Left lobe of liver (tissue), 2 donors: Measurements from ENCODE around the gene ZNF891. TPM values are rescaled to one million over a fixed set of nuclear protein-coding genes. Genes with fewer than 3 reads are reported as not detected.

ENCODE experiments used
- ATAC-seq: fragments of 200-7000 bp; cut with Tn5 transposase; one replicate; pipeline ENCODE4 v1.9.1; 2020; ENCODE audit warnings: mild to moderate bottlenecking, moderate library complexity
- DNase-seq: peaks from one replicate; pipeline ENCODE4 v3.0.0-alpha.2; 2020; ENCODE audit warnings: low spot score
- total RNA-seq: library from RNA; stranded (reverse); gene quantifications from one replicate; pipeline ENCODE4 v1.2.1, GENCODE V29; 2021
- donor health status: DM: no; HTN: no; CAD: no; lungs with moderate emphysema.
- donor health status: DM: no; HTN: yes; CAD: no.

ZNF891 gene
- total RNA-seq, 1 donor from 2014 or later, result 0.78 TPM

DNA sequence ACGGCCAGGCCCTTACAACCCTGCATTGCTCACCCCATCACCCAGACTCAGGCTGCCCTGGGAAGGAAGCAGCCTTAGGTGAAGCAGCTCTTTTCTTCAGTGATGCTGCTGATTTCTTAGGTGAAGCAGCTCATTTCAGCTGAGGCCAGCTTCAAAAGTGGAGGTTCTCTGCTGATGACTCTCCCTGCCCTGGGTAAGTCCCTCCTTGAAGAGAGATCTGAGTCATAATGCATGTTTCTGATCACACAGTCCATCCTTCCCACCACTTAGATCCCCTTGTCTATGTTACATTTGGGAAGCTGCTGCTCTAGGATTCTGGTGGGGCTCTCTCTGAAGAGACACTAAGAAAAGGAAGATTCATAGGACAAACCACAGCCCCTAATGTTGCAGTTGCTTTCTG lies 66.5 kb downstream of the ZNF891 start:
- no peak for DNase-seq
- no peak for ATAC-seq

DNA sequence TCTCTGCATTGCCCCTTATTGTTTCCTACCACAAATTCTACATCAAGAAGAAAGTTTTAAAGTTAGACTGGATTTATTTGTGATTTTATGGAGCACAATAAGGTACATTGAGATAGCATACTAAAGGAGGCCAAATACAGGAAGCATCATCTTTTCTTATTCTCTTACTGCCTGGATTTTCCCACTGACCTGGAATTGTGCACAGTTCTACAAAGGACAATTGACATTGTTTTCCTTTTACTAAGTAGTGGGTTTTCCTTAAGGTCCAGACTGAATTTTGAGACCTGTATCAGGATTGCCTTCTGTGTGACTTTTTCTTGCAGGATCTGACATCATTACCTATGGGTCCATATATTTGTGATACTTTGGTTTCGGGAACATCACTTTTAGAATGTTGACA lies 68.1 kb downstream of the ZNF891 start:
- no peak for ATAC-seq
- DNase-seq, result no peak

DNA sequence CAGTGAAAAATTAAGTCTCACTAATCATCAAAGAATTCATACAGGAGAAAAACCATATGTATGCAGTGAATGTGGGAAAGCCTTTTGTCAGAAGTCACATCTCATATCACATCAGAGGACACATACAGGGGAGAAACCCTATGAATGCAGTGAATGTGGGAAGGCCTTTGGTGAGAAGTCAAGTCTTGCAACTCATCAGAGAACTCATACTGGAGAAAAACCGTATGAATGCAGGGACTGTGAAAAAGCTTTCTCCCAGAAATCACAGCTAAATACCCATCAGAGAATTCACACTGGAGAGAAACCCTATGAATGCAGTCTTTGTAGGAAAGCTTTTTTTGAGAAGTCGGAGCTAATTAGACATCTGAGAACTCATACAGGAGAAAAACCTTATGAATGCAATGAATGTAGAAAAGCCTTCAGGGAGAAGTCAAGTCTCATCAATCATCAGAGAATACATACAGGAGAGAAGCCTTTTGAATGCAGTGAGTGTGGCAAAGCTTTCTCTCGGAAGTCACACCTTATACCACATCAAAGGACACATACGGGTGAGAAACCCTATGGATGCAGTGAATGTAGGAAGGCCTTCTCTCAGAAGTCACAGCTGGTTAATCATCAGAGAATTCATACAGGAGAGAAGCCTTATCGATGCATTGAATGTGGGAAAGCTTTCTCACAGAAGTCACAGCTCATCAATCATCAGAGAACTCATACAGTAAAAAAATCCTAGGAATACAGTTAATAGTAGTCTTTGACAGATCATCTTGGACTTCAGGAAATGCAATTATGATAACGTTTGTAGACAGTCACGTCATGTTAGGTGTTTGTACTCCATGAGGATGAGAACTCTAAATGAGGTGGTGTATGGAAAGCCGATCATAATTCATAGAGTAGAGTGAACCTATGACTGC lies 71.6 kb downstream of the ZNF891 start:
- DNase-seq (no peak), ATAC-seq (no peak)

DNA sequence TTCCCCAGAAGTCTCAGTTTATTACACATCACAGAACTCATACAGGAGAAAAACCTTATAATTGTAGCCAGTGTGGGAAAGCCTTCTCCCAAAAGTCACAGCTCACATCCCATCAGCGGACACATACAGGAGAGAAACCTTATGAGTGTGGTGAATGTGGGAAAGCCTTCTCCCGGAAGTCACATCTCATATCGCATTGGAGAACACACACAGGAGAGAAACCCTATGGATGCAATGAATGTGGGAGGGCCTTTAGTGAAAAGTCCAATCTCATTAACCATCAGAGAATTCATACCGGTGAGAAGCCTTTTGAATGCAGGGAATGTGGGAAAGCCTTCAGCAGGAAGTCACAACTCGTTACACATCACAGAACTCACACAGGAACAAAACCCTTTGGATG lies 72.6 kb downstream of the ZNF891 start:
- ATAC-seq (no peak), DNase-seq (no peak)

Other genes with a start within 250 kb of the ZNF891 start
- gene CHFR, start 242.7 kb downstream of the ZNF891 start, total RNA-seq, result 14.2 TPM
- 6.6 TPM for gene ZNF605, start 174.0 kb downstream of the ZNF891 start, total RNA-seq
- 5.1 TPM for gene ZNF26, start 143.9 kb downstream of the ZNF891 start, total RNA-seq
- 7.8 TPM for gene ZNF84, start 92.8 kb downstream of the ZNF891 start, total RNA-seq
- gene ZNF140, start 49.4 kb downstream of the ZNF891 start, total RNA-seq, result 5.7 TPM
- gene ZNF10, start 353 bp upstream of the ZNF891 start, total RNA-seq, result 4.8 TPM
- gene ZNF268, start 51.2 kb upstream of the ZNF891 start, total RNA-seq, result 8.3 TPM
- not detected for gene ANHX, start 105.6 kb upstream of the ZNF891 start, total RNA-seq